HG02970 (cell line): ENCODE data around the gene EN1.

ENCODE experiments used
- ATAC-seq: cut with Tn5 transposase; IDR thresholded peaks from one replicate; pipeline ENCODE4 v1.9.1; 2021; ENCODE audit warnings: mild to moderate bottlenecking, moderate library complexity, moderate number of reproducible peaks; ENCODE audit not compliant: unreplicated experiment, low FRiP score

EN1 gene

DNA sequence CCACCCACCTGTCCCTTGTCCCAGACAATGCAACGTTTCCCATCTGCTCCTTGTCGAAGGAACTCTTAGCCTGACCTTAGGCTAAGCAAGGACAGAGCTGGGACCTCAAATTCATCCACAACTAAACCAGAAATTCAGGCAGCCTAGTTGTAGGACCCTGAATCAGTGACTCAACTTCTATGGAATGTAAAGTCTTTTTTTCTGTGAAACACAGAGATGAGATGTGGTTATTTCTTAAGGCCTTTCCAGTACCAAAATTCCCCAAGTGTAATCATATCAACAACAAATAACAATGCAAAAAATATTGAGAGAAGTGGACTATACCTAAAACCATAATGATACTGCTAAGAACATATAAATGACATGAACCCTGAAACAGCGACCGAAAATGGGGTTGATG, 46.7 kb downstream of the EN1 start:
- ATAC-seq: no peak

- ATAC-seq: no peak
These were observed 52.9 kb downstream of the EN1 start for GRCh38 chr2:118794546-118794945.
